ENCODE results near the gene KCTD17. TPM values are rescaled to one million over a fixed set of nuclear protein-coding genes. Genes with fewer than 3 reads are reported as not detected.

KCTD17 gene
- total RNA-seq, 1 donor from 2014 or later = 53.7 TPM

DNA sequence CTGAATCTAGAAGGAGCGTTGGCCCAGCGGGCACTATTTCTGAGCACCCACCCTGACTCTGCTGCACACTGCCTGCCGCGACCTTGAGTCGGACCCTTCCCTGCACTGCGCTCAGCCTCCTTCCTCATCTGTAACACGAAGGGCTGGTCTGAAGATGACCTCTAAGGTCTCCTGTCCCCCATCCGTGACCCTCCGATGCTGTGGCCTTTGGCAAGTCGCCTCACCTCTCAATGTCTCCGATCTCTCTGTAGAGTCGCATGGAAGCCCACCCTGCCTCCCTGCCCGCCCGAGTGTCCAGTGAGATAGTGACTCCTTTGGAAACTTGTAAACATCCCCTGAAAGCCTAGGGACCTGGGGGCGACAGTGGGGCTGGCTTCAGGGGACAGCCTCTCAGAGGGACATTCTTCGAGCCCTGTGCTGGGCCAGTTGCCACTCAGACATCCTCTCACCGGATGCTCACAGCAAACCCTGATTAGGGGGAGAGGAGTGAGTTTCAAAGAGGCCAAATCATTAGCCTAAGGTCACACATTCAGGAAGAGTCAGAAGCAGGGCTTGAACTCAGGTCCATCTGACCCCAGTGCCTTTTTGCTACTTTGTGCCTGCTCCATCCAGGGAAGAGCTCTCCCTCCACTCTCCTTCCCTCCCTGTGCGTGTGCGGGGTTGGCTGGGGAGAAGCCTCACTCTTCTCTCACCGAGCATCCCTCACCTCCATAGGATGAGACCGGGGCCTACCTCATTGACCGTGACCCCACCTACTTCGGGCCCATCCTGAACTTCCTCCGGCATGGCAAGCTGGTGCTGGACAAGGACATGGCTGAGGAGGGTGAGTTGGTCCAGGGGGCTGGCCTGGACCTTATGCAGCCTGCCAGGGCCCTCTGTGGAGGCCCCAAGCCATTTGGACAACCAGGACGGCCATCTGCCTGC, 1.1 kb downstream of the KCTD17 start:
- no peaks in the 10 kb centered on the region for H3K27me3 Mint-ChIP-seq
- no peaks in the 10 kb centered on the region for H3K9me3 Mint-ChIP-seq
- H3K27ac Mint-ChIP-seq = peak overlapping the region; percentile 44
- DNase-seq (ENCODE audit: extremely low spot score, unreplicated experiment) = peak; percentile 62
- TF ChIP-seq CTCF (conservative IDR thresholded peaks at IDR 0.05) = no peak
- H3K4me1 Mint-ChIP-seq (ENCODE audit: unreplicated experiment) = peaks cover 12% of the 10 kb centered on the region
- H3K4me3 Mint-ChIP-seq = peak overlapping the region; percentile 87
- no peaks in the 10 kb centered on the region for H3K36me3 Mint-ChIP-seq

GRCh38 chr22:37053310-37054055, 1.9 kb downstream of the KCTD17 start:
- H3K36me3 Mint-ChIP-seq = no peaks in the 10 kb centered on the region
- no peak overlapping the region for H3K27ac Mint-ChIP-seq
- peaks cover 12% of the 10 kb centered on the region for H3K4me1 Mint-ChIP-seq (ENCODE audit: unreplicated experiment)
- DNase-seq (ENCODE audit: extremely low spot score, unreplicated experiment) = peak; percentile 58
- no peaks in the 10 kb centered on the region for H3K9me3 Mint-ChIP-seq
- no peaks in the 10 kb centered on the region for H3K27me3 Mint-ChIP-seq
- no peak for TF ChIP-seq CTCF (conservative IDR thresholded peaks at IDR 0.05)
- peak overlapping the region; percentile 87 for H3K4me3 Mint-ChIP-seq

- no peak for DNase-seq (ENCODE audit: extremely low spot score, unreplicated experiment)
- peaks cover 12% of the 10 kb centered on the region for H3K4me1 Mint-ChIP-seq (ENCODE audit: unreplicated experiment)
- peak overlapping the region; percentile 66 for H3K4me3 Mint-ChIP-seq
- no peak overlapping the region for H3K27ac Mint-ChIP-seq
- no peaks in the 10 kb centered on the region for H3K27me3 Mint-ChIP-seq
- no peak for TF ChIP-seq CTCF (conservative IDR thresholded peaks at IDR 0.05)
- H3K36me3 Mint-ChIP-seq = no peaks in the 10 kb centered on the region
- no peaks in the 10 kb centered on the region for H3K9me3 Mint-ChIP-seq
These were observed 2.5 kb downstream of the KCTD17 start for GRCh38 chr22:37054056-37054395.

DNA sequence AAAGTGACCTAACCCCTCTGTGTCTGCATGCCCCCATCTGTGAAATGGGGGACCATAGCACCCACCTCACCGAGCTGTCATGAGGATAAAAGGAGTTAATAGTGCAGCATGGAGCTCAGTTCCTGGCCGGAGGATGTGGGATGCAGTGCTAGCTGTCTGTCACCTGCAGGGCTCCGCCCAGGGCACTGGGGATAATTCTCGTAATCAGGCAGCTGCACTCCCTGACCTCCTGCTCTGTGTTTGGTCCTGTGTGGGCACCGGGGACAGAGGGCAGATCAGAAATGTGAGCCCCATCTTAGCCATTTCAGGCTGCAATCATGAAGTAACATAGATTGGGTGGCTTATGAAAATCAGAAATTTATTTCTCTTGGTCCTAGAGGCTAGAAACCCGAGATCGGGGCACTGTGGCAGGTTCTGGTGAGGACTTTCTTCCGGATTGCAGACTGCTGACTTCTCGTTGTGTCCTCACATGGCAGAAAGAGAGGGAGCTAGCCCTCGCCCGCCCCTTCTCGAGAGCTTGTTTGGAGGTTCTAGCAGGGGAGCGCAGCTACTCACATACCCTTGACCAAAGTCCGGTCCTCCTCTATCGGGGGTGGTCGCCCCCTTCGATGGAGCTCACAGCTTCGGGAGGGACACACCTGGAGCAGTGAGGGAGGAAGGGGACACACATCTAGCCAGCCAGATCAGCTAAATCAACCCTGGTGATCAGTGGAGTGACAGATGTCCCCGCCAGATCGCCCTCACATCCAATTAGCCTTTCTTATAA, 3.2 kb downstream of the KCTD17 start:
- H3K4me1 Mint-ChIP-seq (ENCODE audit: unreplicated experiment) = peaks cover 12% of the 10 kb centered on the region
- no peak for DNase-seq (ENCODE audit: extremely low spot score, unreplicated experiment)
- no peak overlapping the region for H3K4me3 Mint-ChIP-seq
- no peaks in the 10 kb centered on the region for H3K27me3 Mint-ChIP-seq
- no peaks in the 10 kb centered on the region for H3K9me3 Mint-ChIP-seq
- no peak for TF ChIP-seq CTCF (conservative IDR thresholded peaks at IDR 0.05)
- no peaks in the 10 kb centered on the region for H3K36me3 Mint-ChIP-seq
- no peak overlapping the region for H3K27ac Mint-ChIP-seq

- Mint-ChIP-seq H3K27ac (no peak overlapping the region), H3K4me1 (ENCODE audit: unreplicated experiment) (peaks cover 12% of the 10 kb centered on the region), H3K4me3 (no peak overlapping the region), H3K9me3 (no peaks in the 10 kb centered on the region), H3K36me3 (no peaks in the 10 kb centered on the region), H3K27me3 (no peaks in the 10 kb centered on the region)
- no peak for DNase-seq (ENCODE audit: extremely low spot score, unreplicated experiment)
- no peak for TF ChIP-seq CTCF (conservative IDR thresholded peaks at IDR 0.05)
These were observed 4.7 kb downstream of the KCTD17 start for GRCh38 chr22:37056246-37056645.
